ENCODE data around the gene DYRK1A.
A peak's percentile ranks its signal among the peaks of the same experiment; 100 is the strongest.

DYRK1A gene

GRCh38 chr21:37365517-37366481 lies 774 bp upstream of the DYRK1A start:
- peak; percentile 81 for DNase-seq

- DNase-seq, result no peak
Measured at GRCh38 chr21:37367336-37367702, 746 bp downstream of the DYRK1A start.

GRCh38 chr21:37367703-37368540 lies 1.3 kb downstream of the DYRK1A start:
- DNase-seq, result peak; percentile 74

- DNase-seq, result no peak
Measured at GRCh38 chr21:37368541-37369279, 2.1 kb downstream of the DYRK1A start.

- DNase-seq, result no peak
Measured at GRCh38 chr21:37369307-37369854, 2.8 kb downstream of the DYRK1A start.

GRCh38 chr21:37370152-37371040 lies 3.8 kb downstream of the DYRK1A start:
- no peak for DNase-seq

GRCh38 chr21:37371041-37371397 lies 4.4 kb downstream of the DYRK1A start:
- DNase-seq, result no peak

- no peak for DNase-seq
Measured at GRCh38 chr21:37372127-37372731, 5.7 kb downstream of the DYRK1A start.

GRCh38 chr21:37372951-37373350 lies 6.4 kb downstream of the DYRK1A start:
- DNase-seq, result no peak

- DNase-seq, result no peak
Measured at GRCh38 chr21:37373539-37373938, 7.0 kb downstream of the DYRK1A start.

- DNase-seq, result no peak
Measured at GRCh38 chr21:37374027-37374426, 7.5 kb downstream of the DYRK1A start.

GRCh38 chr21:37375866-37376574 lies 9.4 kb downstream of the DYRK1A start:
- DNase-seq, result no peak

GRCh38 chr21:37378700-37379139 lies 12.1 kb downstream of the DYRK1A start:
- DNase-seq, result no peak

- DNase-seq, result no peak
Measured at GRCh38 chr21:37380349-37381323, 14.1 kb downstream of the DYRK1A start.

GRCh38 chr21:37381883-37382585 lies 15.5 kb downstream of the DYRK1A start:
- no peak for DNase-seq

- DNase-seq, result no peak
Measured at GRCh38 chr21:37383086-37383485, 16.5 kb downstream of the DYRK1A start.

- no peak for DNase-seq
Measured at GRCh38 chr21:37383784-37384311, 17.3 kb downstream of the DYRK1A start.

GRCh38 chr21:37384416-37384815 lies 17.8 kb downstream of the DYRK1A start:
- no peak for DNase-seq
